Measurements from ENCODE around the gene SOS2.
"Not testable (repeated sequence)": the region's sequence is repeated elsewhere in the genome, so short reads cannot be mapped to it uniquely, and the experiment has no call there.

The SOS2 gene

GRCh38 chr14:50085570-50086320 is 145.6 kb downstream of the SOS2 start:
- DNase-seq (ENCODE audit: low read depth): peak; percentile 49

- DNase-seq (ENCODE audit: low read depth): no peak
Observed at GRCh38 chr14:50084666-50085065, 146.7 kb downstream of the SOS2 start.

GRCh38 chr14:50083467-50084337 is 147.7 kb downstream of the SOS2 start:
- no peak for DNase-seq (ENCODE audit: low read depth)

GRCh38 chr14:50082784-50083466 is 148.5 kb downstream of the SOS2 start:
- peak; percentile 73 for DNase-seq (ENCODE audit: low read depth)

- DNase-seq (ENCODE audit: low read depth): no peak
Observed at GRCh38 chr14:50082308-50082742, 149.1 kb downstream of the SOS2 start.

- not testable (repeated sequence) for DNase-seq (ENCODE audit: low read depth)
Observed at GRCh38 chr14:50079103-50079502, 152.3 kb downstream of the SOS2 start.

- DNase-seq (ENCODE audit: low read depth): not testable (repeated sequence)
Observed at GRCh38 chr14:50073663-50074062, 157.7 kb downstream of the SOS2 start.

GRCh38 chr14:50072395-50072794 is 159.0 kb downstream of the SOS2 start:
- no peak for DNase-seq (ENCODE audit: low read depth)

- DNase-seq (ENCODE audit: low read depth): no peak
Observed at GRCh38 chr14:50070840-50071548, 160.4 kb downstream of the SOS2 start.

GRCh38 chr14:50070230-50070629 is 161.1 kb downstream of the SOS2 start:
- DNase-seq (ENCODE audit: low read depth): no peak

- DNase-seq (ENCODE audit: low read depth): no peak
Observed at GRCh38 chr14:50069325-50069724, 162.1 kb downstream of the SOS2 start.

GRCh38 chr14:50068496-50068895 is 162.9 kb downstream of the SOS2 start:
- DNase-seq (ENCODE audit: low read depth): no peak

- peak; percentile 89 for DNase-seq (ENCODE audit: low read depth)
Observed at GRCh38 chr14:50067723-50068495, 163.5 kb downstream of the SOS2 start.

Measured in iris pigment epithelial cell (primary cell).